MM.1S (cell line): Measurements from ENCODE around the gene PLIN4.

Experiments
- EZH2 ChIP-seq: fragments of 300-600 bp; sonication (generic); optimal IDR thresholded peaks from 2 replicates; pipeline ENCODE3; 2017; ENCODE audit warnings: low read depth, mild to moderate bottlenecking, antibody characterized with exemption, low read length, mixed read lengths
- TF ChIP-seq, protein P1 (sequence below): fragments of 300-600 bp; sonication (generic); IDR thresholded peaks from 2 replicates; pipeline ENCODE4 v1.5.1; 2016; ENCODE audit warnings: antibody characterized with exemption, low read length, mixed read lengths

DNA sequence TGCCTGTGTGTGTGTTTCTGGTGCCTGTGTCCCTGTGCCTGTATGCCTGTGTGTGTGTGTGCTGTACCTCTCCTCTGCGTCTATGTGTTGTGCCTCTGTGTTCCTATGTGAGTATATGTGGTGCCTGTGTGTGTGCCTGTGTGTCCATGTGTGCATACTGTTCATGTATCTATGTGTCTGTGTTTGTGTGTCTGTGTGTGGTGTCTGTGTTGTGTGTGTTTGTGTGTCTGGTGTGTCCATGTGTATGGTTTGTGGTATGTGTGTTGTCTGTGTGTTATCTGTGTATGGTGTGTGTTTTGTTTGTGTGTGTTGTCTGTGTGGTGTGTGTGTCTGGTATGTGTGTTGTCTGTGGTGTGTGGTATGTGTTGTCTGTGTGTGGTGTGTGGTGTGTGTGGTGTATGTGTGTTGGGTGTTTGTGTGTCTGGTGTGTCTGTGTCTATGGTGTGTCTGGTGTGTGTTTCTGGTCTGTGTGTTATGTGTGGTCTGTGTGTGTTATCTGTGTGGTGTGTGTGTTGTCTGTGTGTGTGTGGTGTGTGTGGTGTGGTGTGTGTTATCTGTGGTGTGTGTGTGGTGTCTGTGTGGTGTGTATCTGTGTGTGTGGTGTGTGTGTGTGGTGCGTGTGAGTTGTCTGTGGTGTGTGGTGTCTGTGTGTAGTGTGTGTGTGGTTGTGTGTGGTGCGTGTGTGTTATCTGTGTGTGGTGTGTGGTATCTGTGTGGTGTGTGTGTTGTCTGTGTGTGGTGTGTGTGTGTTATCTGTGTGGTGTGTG, 25.8 kb downstream of the PLIN4 start:
- TF ChIP-seq EZH2, result no peak
- TF ChIP-seq, protein P1, sequence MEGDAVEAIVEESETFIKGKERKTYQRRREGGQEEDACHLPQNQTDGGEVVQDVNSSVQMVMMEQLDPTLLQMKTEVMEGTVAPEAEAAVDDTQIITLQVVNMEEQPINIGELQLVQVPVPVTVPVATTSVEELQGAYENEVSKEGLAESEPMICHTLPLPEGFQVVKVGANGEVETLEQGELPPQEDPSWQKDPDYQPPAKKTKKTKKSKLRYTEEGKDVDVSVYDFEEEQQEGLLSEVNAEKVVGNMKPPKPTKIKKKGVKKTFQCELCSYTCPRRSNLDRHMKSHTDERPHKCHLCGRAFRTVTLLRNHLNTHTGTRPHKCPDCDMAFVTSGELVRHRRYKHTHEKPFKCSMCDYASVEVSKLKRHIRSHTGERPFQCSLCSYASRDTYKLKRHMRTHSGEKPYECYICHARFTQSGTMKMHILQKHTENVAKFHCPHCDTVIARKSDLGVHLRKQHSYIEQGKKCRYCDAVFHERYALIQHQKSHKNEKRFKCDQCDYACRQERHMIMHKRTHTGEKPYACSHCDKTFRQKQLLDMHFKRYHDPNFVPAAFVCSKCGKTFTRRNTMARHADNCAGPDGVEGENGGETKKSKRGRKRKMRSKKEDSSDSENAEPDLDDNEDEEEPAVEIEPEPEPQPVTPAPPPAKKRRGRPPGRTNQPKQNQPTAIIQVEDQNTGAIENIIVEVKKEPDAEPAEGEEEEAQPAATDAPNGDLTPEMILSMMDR, result no peak
